ENCODE results near the gene SPATA33. TPM values are rescaled to one million over a fixed set of nuclear protein-coding genes. Genes with fewer than 3 reads are reported as not detected.

The SPATA33 gene
- total RNA-seq, 1 experiment from 2014 or later = 17.4 TPM

DNA sequence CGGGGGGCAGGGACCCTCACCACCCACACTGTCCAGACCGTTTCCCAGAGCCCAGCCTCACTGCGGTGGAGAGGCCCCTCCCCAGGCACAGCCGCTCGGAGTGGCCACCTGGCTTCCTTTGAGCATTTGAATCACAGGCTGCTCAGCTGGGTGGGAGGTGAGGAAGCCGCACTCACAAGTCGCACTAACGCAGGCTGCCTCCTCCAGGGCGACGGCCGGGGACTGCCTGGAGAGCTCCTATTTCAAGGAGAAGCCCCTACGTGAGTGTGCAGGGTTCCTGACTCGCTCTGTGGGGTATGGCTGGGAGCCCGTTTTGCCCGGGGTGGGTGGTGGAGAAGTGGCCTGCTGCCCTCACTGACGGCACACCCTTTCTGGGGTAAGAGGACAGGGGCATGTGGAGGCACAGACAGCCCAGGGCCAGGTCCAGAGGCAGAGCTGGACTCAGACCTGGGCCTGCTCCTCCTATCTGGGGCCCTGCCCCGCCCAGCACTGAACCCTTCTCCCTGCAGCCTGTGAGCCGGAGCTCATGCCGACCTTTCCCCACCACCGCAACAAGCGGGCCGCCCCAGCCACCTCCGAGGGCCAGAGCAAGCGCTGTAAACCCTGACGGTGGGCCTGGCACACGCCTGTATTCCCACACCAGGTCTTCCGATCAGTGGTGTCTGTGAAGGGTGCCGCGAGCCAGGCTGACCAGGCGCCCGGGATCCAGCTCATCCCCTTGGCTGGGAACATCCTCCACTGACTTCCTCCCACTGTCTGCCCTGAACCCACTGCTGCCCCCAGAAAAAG is 37.6 kb downstream of the SPATA33 start:
- H3K27me3 ChIP-seq (ENCODE audit: insufficient read depth, low read length) = no peaks in the 10 kb centered on the region
- no peak overlapping the region; a peak in 1 of 5 replicates for H3K4me3 Mint-ChIP-seq
- H3K27ac ChIP-seq (ENCODE audit: insufficient read length, low read depth, low read length) = no peak overlapping the region
- H3K14ac ChIP-seq (ENCODE audit: insufficient read depth, low read length) = no peak overlapping the region
- DNase-seq = no peak
- no peak overlapping the region for H2BK5ac ChIP-seq (ENCODE audit: insufficient read length, low read length)
- H3K79me1 ChIP-seq (ENCODE audit: insufficient read depth, low read depth, low read length, poor library complexity, severe bottlenecking) = no peaks in the 10 kb centered on the region
- H3K27ac Mint-ChIP-seq = peak overlapping the region; percentile 40 to 82 (median 49); a peak in 4 of 7 replicates
- H3K56ac ChIP-seq (ENCODE audit: insufficient read length, low read depth, low read length) = no peak overlapping the region
- no peak overlapping the region for H2AFZ ChIP-seq (ENCODE audit: low read length)
- H3K36me3 Mint-ChIP-seq (ENCODE audit: insufficient read depth in 1 of 3, low read depth in 3 of 3) = peaks cover 27 to 63% (median 54%) of the 10 kb centered on the region in 3 experiments
- no peak overlapping the region for H3K23ac ChIP-seq (ENCODE audit: insufficient read length, low read depth, low read length)
- H3K9ac ChIP-seq (ENCODE audit: extremely low read depth, insufficient read length, low read length) = no peak overlapping the region
- H3K9me3 ChIP-seq (ENCODE audit: control insufficient read depth, low read depth, low read length) = no peaks in the 10 kb centered on the region
- H3K4me2 ChIP-seq (ENCODE audit: insufficient read depth, insufficient read length, low read length) = no peak overlapping the region
- H3K27me3 Mint-ChIP-seq (ENCODE audit: low read depth) = peaks cover 2% of the 10 kb centered on the region; the same call in 1 of the 2 replicates
- no peaks in the 10 kb centered on the region for H3K4me1 ChIP-seq (ENCODE audit: insufficient read depth, low read length)
- H4K5ac ChIP-seq (ENCODE audit: insufficient read length, low read depth, low read length) = no peak overlapping the region
- no peak overlapping the region for H2BK12ac ChIP-seq (ENCODE audit: insufficient read length, low read depth, low read length)
- no peaks in the 10 kb centered on the region; a peak in 1 of 5 replicates for H3K9me3 Mint-ChIP-seq
- peaks cover 5 to 7% of the 10 kb centered on the region in 2 experiments for H3K4me1 Mint-ChIP-seq
- no peak overlapping the region for H2BK120ac ChIP-seq (ENCODE audit: low read depth, low read length, poor library complexity, severe bottlenecking)
- H3K79me2 ChIP-seq (ENCODE audit: insufficient read depth, low read length) = no peaks in the 10 kb centered on the region
- H3K23me2 ChIP-seq (ENCODE audit: insufficient read length, low read depth, low read length, poor library complexity, severe bottlenecking) = peaks cover under 1% of the 10 kb centered on the region
- no peaks in the 10 kb centered on the region for H4K20me1 ChIP-seq (ENCODE audit: control insufficient read depth, insufficient read depth, insufficient read length)
- H2BK20ac ChIP-seq (ENCODE audit: low read depth, low read length, poor library complexity, severe bottlenecking) = no peak overlapping the region
- no peak overlapping the region for H4K8ac ChIP-seq (replicated peaks; ENCODE audit: insufficient read length, low read depth, low read length)
- H3K4ac ChIP-seq (ENCODE audit: low read depth, low read length) = no peak overlapping the region
- TF ChIP-seq, protein P1, sequence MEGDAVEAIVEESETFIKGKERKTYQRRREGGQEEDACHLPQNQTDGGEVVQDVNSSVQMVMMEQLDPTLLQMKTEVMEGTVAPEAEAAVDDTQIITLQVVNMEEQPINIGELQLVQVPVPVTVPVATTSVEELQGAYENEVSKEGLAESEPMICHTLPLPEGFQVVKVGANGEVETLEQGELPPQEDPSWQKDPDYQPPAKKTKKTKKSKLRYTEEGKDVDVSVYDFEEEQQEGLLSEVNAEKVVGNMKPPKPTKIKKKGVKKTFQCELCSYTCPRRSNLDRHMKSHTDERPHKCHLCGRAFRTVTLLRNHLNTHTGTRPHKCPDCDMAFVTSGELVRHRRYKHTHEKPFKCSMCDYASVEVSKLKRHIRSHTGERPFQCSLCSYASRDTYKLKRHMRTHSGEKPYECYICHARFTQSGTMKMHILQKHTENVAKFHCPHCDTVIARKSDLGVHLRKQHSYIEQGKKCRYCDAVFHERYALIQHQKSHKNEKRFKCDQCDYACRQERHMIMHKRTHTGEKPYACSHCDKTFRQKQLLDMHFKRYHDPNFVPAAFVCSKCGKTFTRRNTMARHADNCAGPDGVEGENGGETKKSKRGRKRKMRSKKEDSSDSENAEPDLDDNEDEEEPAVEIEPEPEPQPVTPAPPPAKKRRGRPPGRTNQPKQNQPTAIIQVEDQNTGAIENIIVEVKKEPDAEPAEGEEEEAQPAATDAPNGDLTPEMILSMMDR (conservative IDR thresholded peaks at IDR 0.05) = no peak
- no peak overlapping the region for H2BK15ac ChIP-seq (ENCODE audit: low read depth, low read length)
- no peak overlapping the region for H4K91ac ChIP-seq (ENCODE audit: insufficient read length, low read depth, low read length)
- no peak overlapping the region for H2AK5ac ChIP-seq (ENCODE audit: insufficient read length, low read length)
- no peak overlapping the region for H3K18ac ChIP-seq (ENCODE audit: insufficient read length, low read depth, low read length)
- H3T11ph ChIP-seq (ENCODE audit: low read length) = no peak overlapping the region
- WGBS (ENCODE audit: extremely low coverage, insufficient read length, low lambda C conversion rate) = no CpG with 5 or more reads among the region's 31 CpGs
